Suprapubic skin (tissue), 3 donors: Measurements from ENCODE around the gene CADM1.

Source experiments
- CTCF ChIP-seq, 2 donors: fragments of 200-600 bp in 1 of 2; fragments of 450-650 bp in 1 of 2; sonication (generic) in 1 of 2; IDR thresholded peaks; one replicate each; pipeline ENCODE4 v1.5.1; 2016 to 2019; ENCODE audit warnings: antibody characterized with exemption in 2 of 2, mild to moderate bottlenecking in 1 of 2, moderate library complexity in 1 of 2
- POLR2AphosphoS5 ChIP-seq, 3 donors: sonication (generic); formaldehyde crosslinking; IDR thresholded peaks; one replicate each; pipeline ENCODE4 v1.6.1; 2017; ENCODE audit warnings: antibody characterized with exemption in 3 of 3

DNA sequence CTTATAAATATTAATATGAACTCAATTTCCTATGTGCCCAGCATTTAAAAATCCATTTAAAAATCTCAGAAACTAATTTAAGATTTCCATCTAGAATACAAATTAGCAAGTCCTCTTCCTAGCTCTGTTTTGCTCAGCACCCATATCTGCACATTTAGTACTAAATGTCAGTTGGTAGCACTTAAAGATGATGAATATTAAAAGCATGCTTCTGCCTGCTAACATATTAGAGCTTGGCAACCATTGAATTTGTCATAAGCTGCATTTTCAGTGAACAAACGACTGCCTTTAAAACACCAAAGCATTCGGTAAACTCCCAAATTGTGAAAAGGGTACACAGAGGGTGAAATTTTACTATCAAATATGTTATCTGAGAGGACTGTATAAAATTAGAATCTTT is 177.7 kb downstream of the CADM1 start:
- TF ChIP-seq POLR2AphosphoS5 (IDR thresholded peaks at IDR 0.05) (no peak), CTCF (IDR thresholded peaks at IDR 0.05) (no peak)
